MCF 10A (cell line): ENCODE results near the gene RIOK1. TPM values are rescaled to one million over a fixed set of nuclear protein-coding genes. Genes with fewer than 3 reads are reported as not detected.
"Not testable (repeated sequence)": the region's sequence is repeated elsewhere in the genome, so short reads cannot be mapped to it uniquely, and the experiment has no call there.

Experiments used
- BruUV-seq: library from RNA; stranded (reverse); fragments of 400-500 nt; replicated peaks from 2 replicates; lab custom pipeline; 2021; lab: Mats Ljungman, UMichigan
- CTCF ChIA-PET: fragments of 300-600 bp; sonication (Branson Sonifier 250); formaldehyde crosslinking; extraction: SDS; loops from one replicate; lab custom pipeline; 2021; ENCODE audit warnings: antibody characterized with exemption, inconsistent platforms; lab: Yijun Ruan, JAX
- POLR2A ChIA-PET: fragments of 300-600, 350-650 bp; sonication (Branson Sonifier 250); formaldehyde crosslinking; extraction: SDS; loops from one replicate; lab custom pipeline; 2020; ENCODE audit warnings: antibody characterized with exemption, inconsistent platforms; lab: Yijun Ruan, JAX
- DNase-seq: peaks from one replicate; pipeline ENCODE4 v3.0.0-alpha.2; 2018; ENCODE audit not compliant: unreplicated experiment
- H3K27ac Mint-ChIP-seq: one replicate; pipeline ENCODE4 v1.8.0; 2022; ENCODE audit warnings: mild to moderate bottlenecking, low read depth, mixed read lengths; ENCODE audit not compliant: unreplicated experiment
- H3K27me3 Mint-ChIP-seq: one replicate; pipeline ENCODE4 v1.8.0; 2022; ENCODE audit warnings: mixed read lengths; ENCODE audit not compliant: insufficient read depth, unreplicated experiment
- H3K36me3 Mint-ChIP-seq: one replicate; pipeline ENCODE4 v1.8.0; 2022; ENCODE audit warnings: mild to moderate bottlenecking, moderate library complexity, mixed read lengths; ENCODE audit not compliant: insufficient read depth, unreplicated experiment
- H3K4me1 Mint-ChIP-seq: one replicate; pipeline ENCODE4 v1.8.0; 2022; ENCODE audit warnings: mixed read lengths; ENCODE audit not compliant: insufficient read depth, unreplicated experiment
- H3K4me3 Mint-ChIP-seq: one replicate; pipeline ENCODE4 v1.8.0; 2022; ENCODE audit warnings: mild to moderate bottlenecking, moderate library complexity, mixed read lengths; ENCODE audit not compliant: unreplicated experiment
- H3K9me3 Mint-ChIP-seq: one replicate; pipeline ENCODE4 v1.8.0; 2022; ENCODE audit warnings: mixed read lengths; ENCODE audit not compliant: unreplicated experiment
- intact Hi-C: fragments of 100-400 bp; cut with micrococcal nuclease; formaldehyde crosslinking; loops from 2 replicates; pipeline ENCODE4 v1.14.1; 2022
- total RNA-seq: library from RNA; stranded (reverse); gene quantifications from 2 replicates; pipeline ENCODE4 v1.2.3, GENCODE V29; 2022
- TF ChIP-seq, protein P1 (sequence below): fragments of 200-600 bp; IDR thresholded peaks from one replicate; pipeline ENCODE4 v1.8.0; 2022; ENCODE audit warnings: antibody characterized with exemption, mild to moderate bottlenecking; ENCODE audit not compliant: unreplicated experiment

The RIOK1 gene
- total RNA-seq, 1 experiment from 2014 or later = 40.9 TPM

DNA sequence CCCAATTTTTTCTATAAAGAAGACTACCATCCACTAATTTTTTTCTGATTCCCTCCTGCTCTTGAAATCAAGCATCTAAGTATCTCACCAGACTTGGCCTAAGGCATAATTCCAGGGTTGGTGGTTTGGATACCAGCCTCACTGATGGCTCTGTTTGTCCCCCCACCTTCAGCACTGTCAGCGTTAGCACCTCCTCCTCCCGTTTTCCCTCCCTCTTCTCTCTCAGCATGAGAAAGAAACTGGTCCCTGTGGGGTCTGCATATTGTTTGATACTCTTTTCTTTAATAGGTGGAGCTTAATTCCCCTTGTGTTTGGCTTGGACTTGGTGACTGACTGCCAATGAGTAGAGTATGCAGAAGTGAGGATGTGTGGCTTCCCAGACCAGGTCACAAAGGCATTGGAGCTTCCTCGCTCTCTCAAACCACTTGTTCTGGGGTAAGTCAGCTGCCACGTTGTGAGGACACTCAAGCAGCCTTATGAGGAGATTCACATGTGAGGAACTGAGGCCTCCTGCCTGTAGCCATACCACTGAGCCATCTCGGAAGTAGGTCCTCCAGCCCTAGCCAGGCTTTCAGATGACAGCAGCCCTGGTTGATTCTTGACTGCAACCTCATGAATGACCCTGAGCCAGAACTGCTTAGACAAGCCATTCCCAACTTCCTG, 65.2 kb downstream of the RIOK1 start:
- Mint-ChIP-seq H3K27ac (no peak overlapping the region), H3K9me3 (no peaks in the 10 kb centered on the region), H3K4me1 (no peaks in the 10 kb centered on the region), H3K4me3 (no peak overlapping the region), H3K27me3 (no peaks in the 10 kb centered on the region), H3K36me3 (peaks cover 5% of the 10 kb centered on the region)
- DNase-seq = no peak
- CTCF ChIA-PET = interaction anchor here (0.6 kb wide), 1 partner anchor 53 kb away, joined by 4 read pairs; no protein-coding TSS in a partner anchor
- BruUV-seq = no TSS peak
- TF ChIP-seq, protein P1, sequence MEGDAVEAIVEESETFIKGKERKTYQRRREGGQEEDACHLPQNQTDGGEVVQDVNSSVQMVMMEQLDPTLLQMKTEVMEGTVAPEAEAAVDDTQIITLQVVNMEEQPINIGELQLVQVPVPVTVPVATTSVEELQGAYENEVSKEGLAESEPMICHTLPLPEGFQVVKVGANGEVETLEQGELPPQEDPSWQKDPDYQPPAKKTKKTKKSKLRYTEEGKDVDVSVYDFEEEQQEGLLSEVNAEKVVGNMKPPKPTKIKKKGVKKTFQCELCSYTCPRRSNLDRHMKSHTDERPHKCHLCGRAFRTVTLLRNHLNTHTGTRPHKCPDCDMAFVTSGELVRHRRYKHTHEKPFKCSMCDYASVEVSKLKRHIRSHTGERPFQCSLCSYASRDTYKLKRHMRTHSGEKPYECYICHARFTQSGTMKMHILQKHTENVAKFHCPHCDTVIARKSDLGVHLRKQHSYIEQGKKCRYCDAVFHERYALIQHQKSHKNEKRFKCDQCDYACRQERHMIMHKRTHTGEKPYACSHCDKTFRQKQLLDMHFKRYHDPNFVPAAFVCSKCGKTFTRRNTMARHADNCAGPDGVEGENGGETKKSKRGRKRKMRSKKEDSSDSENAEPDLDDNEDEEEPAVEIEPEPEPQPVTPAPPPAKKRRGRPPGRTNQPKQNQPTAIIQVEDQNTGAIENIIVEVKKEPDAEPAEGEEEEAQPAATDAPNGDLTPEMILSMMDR = no peak
- POLR2A ChIA-PET = interaction anchor here (0.5 to 1.6 kb wide), 3 partner anchors 9 to 797 kb away, joined by 3 to 7 read pairs (median 3); no protein-coding TSS in a partner anchor
- intact Hi-C loops = no loop called here

DNA sequence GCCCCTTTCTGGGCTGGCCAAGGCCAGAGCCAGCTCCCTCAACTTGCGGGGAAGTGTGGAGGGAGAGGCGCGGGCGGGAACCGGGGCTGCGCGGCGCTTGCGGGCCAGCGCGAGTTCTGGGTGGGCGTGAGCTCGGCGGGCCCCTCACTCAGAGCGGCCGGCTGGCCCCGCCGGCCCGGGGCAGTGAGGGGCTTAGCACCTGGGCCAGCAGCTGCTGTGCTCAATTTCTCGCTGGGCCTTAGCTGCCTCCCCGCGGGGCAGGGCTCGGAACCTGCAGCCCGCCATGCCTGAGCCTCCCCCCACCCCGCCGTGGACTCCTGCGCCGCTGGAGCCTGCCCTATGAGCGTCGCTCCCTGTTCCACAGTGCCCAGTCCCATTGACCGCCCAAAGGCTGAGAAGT, 66.7 kb downstream of the RIOK1 start:
- H3K4me1 Mint-ChIP-seq, BruUV-seq, intact Hi-C loops, H3K36me3 Mint-ChIP-seq, H3K9me3 Mint-ChIP-seq, H3K27ac Mint-ChIP-seq, H3K4me3 Mint-ChIP-seq, POLR2A ChIA-PET, H3K27me3 Mint-ChIP-seq, DNase-seq: not testable (repeated sequence)
- CTCF ChIA-PET = interaction anchor here (0.7 kb wide), 1 partner anchor 114 kb away, joined by 5 read pairs; no protein-coding TSS in a partner anchor

DNA sequence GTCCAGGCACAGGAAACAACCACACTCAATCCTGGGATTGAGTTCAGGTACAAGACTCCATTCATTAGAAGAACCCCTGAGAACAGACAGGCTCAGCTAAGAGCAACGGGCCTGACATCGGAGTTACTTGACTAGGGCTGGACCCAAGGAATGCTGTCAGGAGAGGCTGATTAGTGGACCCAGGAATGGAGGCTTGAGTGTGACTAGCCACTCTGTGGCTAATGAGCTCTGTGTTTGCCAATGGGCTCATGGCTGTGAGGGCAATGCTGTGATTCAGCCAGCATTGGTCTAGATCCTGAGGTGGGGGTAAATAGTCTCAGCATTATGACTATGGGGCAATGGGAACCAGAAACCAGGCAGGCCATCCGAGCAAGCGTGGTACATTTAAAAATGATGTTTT, 71.8 kb downstream of the RIOK1 start:
- Mint-ChIP-seq H3K27ac (no peak overlapping the region), H3K4me3 (no peak overlapping the region), H3K4me1 (peaks cover 7% of the 10 kb centered on the region), H3K36me3 (peaks cover 5% of the 10 kb centered on the region), H3K27me3 (no peaks in the 10 kb centered on the region), H3K9me3 (no peaks in the 10 kb centered on the region)
- no peak for DNase-seq
- ChIA-PET CTCF (interaction anchor here (1.3 to 1.7 kb wide), 2 partner anchors 8 to 36 kb away, joined by 4 to 5 read pairs; no protein-coding TSS in a partner anchor), POLR2A (interaction anchor here (1.5 to 4.0 kb wide), 2 partner anchors 18 to 32 kb away, joined by 4 to 27 read pairs; no protein-coding TSS in a partner anchor)
- TF ChIP-seq, protein P1 = no peak
- no TSS peak for BruUV-seq
- intact Hi-C loops = no loop called here

DNA sequence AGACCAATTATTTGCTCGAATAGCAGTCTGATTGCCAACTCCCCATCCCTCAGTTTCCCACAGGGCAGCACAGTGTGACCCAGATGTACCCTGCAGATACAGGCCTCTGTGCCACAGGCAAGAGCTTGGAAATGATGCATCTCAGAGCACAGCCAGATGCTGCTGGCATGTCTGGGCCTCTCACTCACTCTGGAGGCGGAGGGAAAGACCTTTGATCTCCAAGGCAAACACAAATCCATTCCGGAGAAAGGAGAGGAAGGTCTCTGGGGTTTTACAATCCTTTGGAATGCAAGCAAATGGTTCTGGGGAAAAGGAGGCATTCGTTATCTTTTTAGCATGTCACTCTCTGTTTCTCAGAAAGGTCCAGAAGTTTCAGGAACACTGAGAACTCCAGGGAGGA, 74.2 kb downstream of the RIOK1 start:
- DNase-seq = peak; percentile 45
- Mint-ChIP-seq H3K27ac (peak overlapping the region; percentile 73), H3K4me1 (peaks cover 20% of the 10 kb centered on the region), H3K27me3 (no peaks in the 10 kb centered on the region), H3K36me3 (no peaks in the 10 kb centered on the region), H3K4me3 (no peak overlapping the region), H3K9me3 (no peaks in the 10 kb centered on the region)
- ChIA-PET CTCF (interaction anchor here (0.5 to 2.8 kb wide), 4 partner anchors 31 to 458 kb away, joined by 3 to 9 read pairs (median 3); no protein-coding TSS in a partner anchor), POLR2A (interaction anchor here (0.7 to 4.3 kb wide), 19 partner anchors 10 to 736 kb away, joined by 3 to 27 read pairs (median 5); partner anchors contain the start of genes CAGE1, DSP and RIOK1)
- no TSS peak for BruUV-seq
- intact Hi-C loops = no loop called here
- TF ChIP-seq, protein P1 = no peak
